ENCODE measurements around the gene BCL10.

The BCL10 gene

DNA sequence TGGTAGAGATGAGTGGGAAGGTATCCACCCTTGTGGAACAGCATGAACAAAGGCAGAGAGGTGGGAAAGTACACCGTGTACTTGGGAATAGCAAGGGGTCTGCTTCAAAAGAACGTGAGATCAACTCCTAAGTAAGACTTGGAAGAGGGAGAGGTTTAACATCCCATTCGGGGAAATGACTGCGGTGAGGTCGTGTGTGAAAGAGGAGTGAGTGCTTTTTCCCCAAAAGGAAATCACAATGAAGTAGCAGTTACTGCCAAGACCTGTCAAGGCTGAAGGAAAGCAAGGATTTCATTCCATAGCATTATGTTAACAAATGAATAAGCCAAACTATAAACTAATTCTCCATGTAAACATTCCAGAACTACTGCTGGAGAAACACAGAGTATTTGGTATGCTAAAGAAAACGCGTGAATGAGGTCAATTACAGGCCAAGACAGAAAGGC lies 55.7 kb downstream of the BCL10 start:
- no peak for DNase-seq (ENCODE audit: low read depth, low spot score)

DNA sequence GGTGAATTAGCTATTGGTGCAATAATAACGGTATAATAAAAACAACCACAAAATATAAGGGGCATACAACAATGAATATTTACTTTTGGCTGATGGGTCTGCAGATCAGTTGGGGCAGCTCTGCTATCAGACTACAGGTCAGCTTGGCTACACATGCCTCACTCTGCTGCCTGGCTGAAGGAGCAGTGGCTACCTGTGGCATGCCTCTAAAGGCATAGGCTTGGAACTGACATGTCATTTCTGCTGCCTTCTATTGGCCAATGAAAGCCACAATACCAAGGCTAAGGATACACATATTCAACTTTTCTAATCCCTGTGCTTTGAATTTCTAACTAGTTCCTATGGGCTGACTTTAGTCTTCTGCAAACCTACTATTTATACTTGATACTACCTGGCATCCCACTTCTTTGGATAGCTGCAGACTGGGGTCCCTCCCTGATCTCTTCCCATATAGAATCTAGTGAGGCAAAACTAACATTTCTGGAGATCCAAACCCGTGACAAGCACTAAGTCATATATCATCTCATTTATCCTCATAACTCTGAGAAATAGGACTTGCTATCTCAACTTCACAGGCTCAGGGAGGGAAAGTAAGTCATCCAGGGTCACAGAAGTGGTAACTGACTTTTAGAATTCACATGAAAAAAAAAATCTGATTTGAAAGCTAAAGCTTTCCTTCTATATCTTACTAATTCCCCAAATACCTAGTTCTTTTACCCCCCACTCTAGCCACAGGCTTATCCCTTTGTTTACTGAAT lies 56.4 kb downstream of the BCL10 start:
- no peak for DNase-seq (ENCODE audit: low read depth, low spot score)

DNA sequence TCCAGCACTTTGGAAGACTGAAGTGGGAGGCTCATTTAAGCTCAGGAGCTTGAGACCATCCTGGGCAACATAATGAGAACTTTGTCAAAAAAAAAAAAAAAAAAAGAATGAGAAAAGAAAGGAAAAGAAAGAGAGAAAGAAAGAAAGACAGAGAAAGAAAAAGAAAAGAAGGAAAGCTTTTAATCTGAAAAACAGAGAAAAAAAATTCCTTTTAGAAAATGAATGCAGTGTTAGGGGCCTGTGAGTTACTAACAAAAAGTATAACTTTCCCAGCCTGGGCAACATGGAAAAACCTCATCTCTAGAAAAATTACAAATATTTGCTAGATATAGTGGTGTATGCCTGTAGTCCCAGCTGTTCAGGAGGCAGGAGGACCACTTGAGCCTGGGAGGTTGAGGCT lies 59.7 kb downstream of the BCL10 start:
- DNase-seq (ENCODE audit: low read depth, low spot score) = no peak
